Stimulated activated naive CD4-positive, alpha-beta T cell treated with Interleukin-2 at 50 U/mL for 16 hours (primary cell): ENCODE data around the gene PCNX2.
"Not testable (repeated sequence)": the region's sequence is repeated elsewhere in the genome, so short reads cannot be mapped to it uniquely, and the experiment has no call there.

Experiments
- DNase-seq: peaks from one replicate; lab custom pipeline; 2025; lab: John Stamatoyannopoulos, UW

PCNX2 gene

GRCh38 chr1:233151861-233152260, 143.7 kb downstream of the PCNX2 start:
- no peak for DNase-seq

GRCh38 chr1:233144434-233144833, 151.1 kb downstream of the PCNX2 start:
- DNase-seq, result no peak

GRCh38 chr1:233143241-233143640, 152.3 kb downstream of the PCNX2 start:
- DNase-seq, result no peak

GRCh38 chr1:233140974-233141373, 154.6 kb downstream of the PCNX2 start:
- no peak for DNase-seq

GRCh38 chr1:233140499-233140898, 155.0 kb downstream of the PCNX2 start:
- DNase-seq, result no peak

GRCh38 chr1:233138788-233139585, 156.5 kb downstream of the PCNX2 start:
- DNase-seq, result no peak

- no peak for DNase-seq
Measured at GRCh38 chr1:233135833-233136232, 159.7 kb downstream of the PCNX2 start.

GRCh38 chr1:233132445-233132844, 163.1 kb downstream of the PCNX2 start:
- DNase-seq, result no peak

GRCh38 chr1:233129031-233129430, 166.5 kb downstream of the PCNX2 start:
- not testable (repeated sequence) for DNase-seq

GRCh38 chr1:233127157-233127556, 168.4 kb downstream of the PCNX2 start:
- DNase-seq, result no peak

- DNase-seq, result no peak
Measured at GRCh38 chr1:233122779-233123178, 172.7 kb downstream of the PCNX2 start.

GRCh38 chr1:233121947-233122559, 173.5 kb downstream of the PCNX2 start:
- no peak for DNase-seq

GRCh38 chr1:233114860-233115259, 180.7 kb downstream of the PCNX2 start:
- DNase-seq, result no peak

- DNase-seq, result no peak
Measured at GRCh38 chr1:233114159-233114558, 181.4 kb downstream of the PCNX2 start.

- no peak for DNase-seq
Measured at GRCh38 chr1:233113009-233113879, 182.3 kb downstream of the PCNX2 start.

GRCh38 chr1:233112186-233113008, 183.1 kb downstream of the PCNX2 start:
- DNase-seq, result no peak

- DNase-seq, result no peak
Measured at GRCh38 chr1:233111731-233112130, 183.8 kb downstream of the PCNX2 start.

- DNase-seq, result no peak
Measured at GRCh38 chr1:233109096-233109495, 186.4 kb downstream of the PCNX2 start.

GRCh38 chr1:233107716-233108130, 187.8 kb downstream of the PCNX2 start:
- not testable (repeated sequence) for DNase-seq

- DNase-seq, result no peak
Measured at GRCh38 chr1:233107130-233107660, 188.3 kb downstream of the PCNX2 start.

GRCh38 chr1:233105225-233105624, 190.3 kb downstream of the PCNX2 start:
- no peak for DNase-seq
